ENCODE data around the gene CCDC14.
A peak's percentile ranks its signal among the peaks of the same experiment; 100 is the strongest.
"Not testable (repeated sequence)": the region's sequence is repeated elsewhere in the genome, so short reads cannot be mapped to it uniquely, and the experiment has no call there.

CCDC14 gene

DNA sequence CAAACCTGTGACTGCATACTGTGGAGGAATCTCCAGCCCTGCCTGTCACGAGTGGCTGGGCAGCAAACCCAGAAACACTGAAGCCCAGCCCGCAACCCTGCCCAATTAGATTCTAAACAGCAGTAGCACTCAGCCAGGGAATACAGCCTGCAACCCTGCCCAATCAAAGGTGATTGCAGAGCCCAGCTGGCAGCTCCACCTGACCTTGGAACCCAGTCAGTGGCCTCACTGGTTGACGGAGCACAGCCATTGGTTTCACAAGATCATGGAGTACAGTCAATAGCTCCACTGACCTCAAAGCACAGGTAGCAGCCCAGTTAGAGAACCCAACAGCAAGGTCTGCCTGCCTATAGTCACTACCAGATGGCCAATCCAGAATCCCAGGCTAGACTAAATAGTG is 41.7 kb downstream of the CCDC14 start:
- Histone ChIP-seq H3K36me3 (ENCODE audit: insufficient read depth, low read length) (peaks cover 65% of the 10 kb centered on the region), H3K4me1 (ENCODE audit: insufficient read depth, low read length) (peaks cover 4% of the 10 kb centered on the region), H3K9me3 (ENCODE audit: low read length) (peaks cover 36% of the 10 kb centered on the region), H3K4me3 (ENCODE audit: low read length) (no peak overlapping the region), H3K27me3 (ENCODE audit: insufficient read depth, low read length) (no peaks in the 10 kb centered on the region), H2AFZ (ENCODE audit: low read depth, low read length) (no peak overlapping the region)

GRCh38 chr3:123914829-123915228 is 46.2 kb downstream of the CCDC14 start:
- Histone ChIP-seq H2AFZ (ENCODE audit: low read depth, low read length) (no peak overlapping the region), H3K27me3 (ENCODE audit: insufficient read depth, low read length) (no peaks in the 10 kb centered on the region), H3K4me3 (ENCODE audit: low read length) (no peak overlapping the region), H3K36me3 (ENCODE audit: insufficient read depth, low read length) (peaks cover 34% of the 10 kb centered on the region), H3K9me3 (ENCODE audit: low read length) (peaks cover 13% of the 10 kb centered on the region), H3K4me1 (ENCODE audit: insufficient read depth, low read length) (peaks cover 4% of the 10 kb centered on the region)

DNA sequence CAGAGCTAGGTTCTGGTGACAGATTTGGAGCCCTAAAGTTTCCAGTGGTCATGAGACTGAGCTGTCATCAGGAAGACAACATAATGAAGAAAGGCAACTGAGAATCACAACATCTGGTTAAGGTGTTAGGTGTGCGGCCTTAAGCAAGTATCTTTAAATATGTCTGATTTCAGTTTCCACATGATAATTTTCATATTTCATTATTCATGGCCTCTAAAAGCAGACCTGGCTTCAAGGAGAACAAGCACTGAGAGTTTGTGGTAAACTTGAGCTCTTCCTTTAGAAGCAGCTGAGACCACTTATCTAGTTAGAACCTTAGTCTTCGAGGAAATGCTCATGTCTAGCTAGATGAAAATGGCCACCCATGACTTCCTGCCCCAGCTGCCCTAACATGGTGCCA is 51.2 kb downstream of the CCDC14 start:
- H3K4me1 ChIP-seq (ENCODE audit: insufficient read depth, low read length), result peaks cover under 1% of the 10 kb centered on the region
- H2AFZ ChIP-seq (ENCODE audit: low read depth, low read length), result no peak overlapping the region
- no peak overlapping the region for H3K4me3 ChIP-seq (ENCODE audit: low read length)

DNA sequence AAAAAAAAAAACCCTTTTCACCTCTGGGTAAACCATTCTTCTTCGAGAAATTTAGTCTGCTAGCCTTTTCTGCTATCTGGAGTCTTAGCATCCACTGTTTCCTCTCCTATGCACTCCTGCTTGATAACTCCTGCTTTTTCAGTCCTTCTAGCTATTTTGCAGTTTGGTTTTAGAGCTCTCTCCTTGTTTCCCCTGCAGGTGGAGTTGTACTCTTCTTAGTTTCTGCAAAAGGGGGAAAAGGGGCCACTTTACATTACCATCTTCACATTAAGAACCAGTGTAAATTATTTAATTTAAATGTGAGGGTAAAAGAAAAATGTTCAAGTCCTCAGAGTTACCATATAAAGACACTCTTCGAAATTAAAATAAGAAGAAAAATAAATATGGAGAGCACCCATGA is 53.3 kb downstream of the CCDC14 start:
- Histone ChIP-seq H3K4me3 (ENCODE audit: low read length) (no peak overlapping the region), H3K36me3 (ENCODE audit: insufficient read depth, low read length) (no peaks in the 10 kb centered on the region), H3K9me3 (ENCODE audit: low read length) (peaks cover 2% of the 10 kb centered on the region), H3K27me3 (ENCODE audit: insufficient read depth, low read length) (no peaks in the 10 kb centered on the region), H3K4me1 (ENCODE audit: insufficient read depth, low read length) (no peaks in the 10 kb centered on the region), H2AFZ (ENCODE audit: low read depth, low read length) (no peak overlapping the region)

More for the DNA sequence above, 51.2 kb downstream of the CCDC14 start:
- no peaks in the 10 kb centered on the region for H3K27me3 ChIP-seq (ENCODE audit: insufficient read depth, low read length)
- peaks cover 2% of the 10 kb centered on the region for H3K9me3 ChIP-seq (ENCODE audit: low read length)
- H3K36me3 ChIP-seq (ENCODE audit: insufficient read depth, low read length), result peaks cover 6% of the 10 kb centered on the region

- H3K4me3 ChIP-seq (ENCODE audit: low read length), result no peak overlapping the region
- H3K9me3 ChIP-seq (ENCODE audit: low read length), result no peaks in the 10 kb centered on the region
- no peaks in the 10 kb centered on the region for H3K36me3 ChIP-seq (ENCODE audit: insufficient read depth, low read length)
- no peaks in the 10 kb centered on the region for H3K27me3 ChIP-seq (ENCODE audit: insufficient read depth, low read length)
- H3K4me1 ChIP-seq (ENCODE audit: insufficient read depth, low read length), result no peaks in the 10 kb centered on the region
- H2AFZ ChIP-seq (ENCODE audit: low read depth, low read length), result no peak overlapping the region
Measured at GRCh38 chr3:123899300-123899865, 61.6 kb downstream of the CCDC14 start.

- Histone ChIP-seq H3K4me1 (ENCODE audit: insufficient read depth, low read length) (no peaks in the 10 kb centered on the region), H3K27me3 (ENCODE audit: insufficient read depth, low read length) (no peaks in the 10 kb centered on the region), H3K4me3 (ENCODE audit: low read length) (no peak overlapping the region), H3K36me3 (ENCODE audit: insufficient read depth, low read length) (no peaks in the 10 kb centered on the region), H3K9me3 (ENCODE audit: low read length) (peaks cover 5% of the 10 kb centered on the region), H2AFZ (ENCODE audit: low read depth, low read length) (no peak overlapping the region)
Measured at GRCh38 chr3:123893012-123893411, 68.0 kb downstream of the CCDC14 start.

DNA sequence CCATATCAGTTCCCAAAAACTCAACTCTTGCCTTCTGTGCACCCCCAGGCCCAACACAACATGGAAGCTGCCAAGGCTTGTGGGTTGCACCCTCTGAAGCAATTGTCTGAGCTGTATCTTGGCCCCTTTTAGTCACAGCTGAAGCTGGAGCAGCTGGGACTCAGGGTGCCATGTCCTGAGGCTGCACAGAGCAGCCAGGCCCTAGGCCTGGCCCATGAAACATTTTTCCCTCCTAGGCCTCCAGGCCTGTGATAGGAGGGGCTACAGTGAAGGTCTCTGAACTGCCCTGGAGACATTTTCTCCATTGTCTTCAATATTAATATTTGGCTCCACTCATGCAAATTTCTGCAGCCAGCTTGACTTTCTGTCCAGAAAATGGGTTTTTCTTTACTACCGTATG is 68.8 kb downstream of the CCDC14 start:
- peaks cover 5% of the 10 kb centered on the region for H3K9me3 ChIP-seq (ENCODE audit: low read length)
- no peaks in the 10 kb centered on the region for H3K4me1 ChIP-seq (ENCODE audit: insufficient read depth, low read length)
- no peaks in the 10 kb centered on the region for H3K36me3 ChIP-seq (ENCODE audit: insufficient read depth, low read length)
- no peak overlapping the region for H3K4me3 ChIP-seq (ENCODE audit: low read length)
- no peak overlapping the region for H2AFZ ChIP-seq (ENCODE audit: low read depth, low read length)
- H3K27me3 ChIP-seq (ENCODE audit: insufficient read depth, low read length), result no peaks in the 10 kb centered on the region

DNA sequence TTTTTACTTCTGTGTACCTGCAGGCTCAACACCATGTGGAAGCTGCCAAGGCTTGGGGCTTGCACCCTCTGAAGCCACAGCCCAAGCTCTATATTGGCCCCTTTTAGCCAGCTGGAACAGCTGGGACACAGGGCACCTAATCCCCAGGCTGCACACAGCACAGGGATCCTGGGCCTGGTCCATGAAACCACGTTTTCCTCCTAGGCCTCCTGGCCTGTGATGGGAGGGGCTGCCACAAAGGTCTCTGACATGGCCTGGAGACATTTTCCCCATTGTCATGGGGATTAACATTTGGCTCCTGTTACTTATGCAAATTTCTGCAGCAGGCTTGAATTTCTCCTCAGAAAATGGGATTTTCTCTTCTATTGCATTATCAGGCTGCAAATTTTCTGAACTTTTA is 70.0 kb downstream of the CCDC14 start:
- H3K4me3 ChIP-seq (ENCODE audit: low read length); H3K9me3 ChIP-seq (ENCODE audit: low read length); H3K4me1 ChIP-seq (ENCODE audit: insufficient read depth, low read length); H3K36me3 ChIP-seq (ENCODE audit: insufficient read depth, low read length); H2AFZ ChIP-seq (ENCODE audit: low read depth, low read length); H3K27me3 ChIP-seq (ENCODE audit: insufficient read depth, low read length): not testable (repeated sequence)

- H3K4me3 ChIP-seq (ENCODE audit: low read length); H2AFZ ChIP-seq (ENCODE audit: low read depth, low read length); H3K9me3 ChIP-seq (ENCODE audit: low read length); H3K36me3 ChIP-seq (ENCODE audit: insufficient read depth, low read length); H3K4me1 ChIP-seq (ENCODE audit: insufficient read depth, low read length); H3K27me3 ChIP-seq (ENCODE audit: insufficient read depth, low read length): not testable (repeated sequence)
Measured at GRCh38 chr3:123890162-123890561, 70.9 kb downstream of the CCDC14 start.

DNA sequence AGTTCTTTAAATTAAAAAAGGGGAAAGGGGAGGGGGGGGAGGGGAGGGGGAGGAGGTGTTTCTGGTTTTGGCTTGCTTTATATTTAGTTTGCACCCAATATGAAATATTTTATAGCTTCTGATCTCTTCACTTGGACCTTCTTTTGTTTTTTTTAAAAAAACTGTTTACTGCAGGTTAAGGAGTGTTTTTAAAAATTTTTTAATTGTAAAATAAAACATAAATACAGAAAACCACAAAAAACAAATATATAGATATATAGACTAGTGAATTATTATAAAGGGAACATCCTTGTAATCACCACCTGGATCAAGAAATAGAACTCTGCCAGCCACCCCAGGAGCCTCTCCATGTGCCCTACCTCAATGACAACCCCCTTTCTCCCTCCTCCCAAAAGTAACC is 76.0 kb downstream of the CCDC14 start:
- Histone ChIP-seq H3K36me3 (ENCODE audit: insufficient read depth, low read length) (no peaks in the 10 kb centered on the region), H3K27me3 (ENCODE audit: insufficient read depth, low read length) (no peaks in the 10 kb centered on the region), H2AFZ (ENCODE audit: low read depth, low read length) (no peak overlapping the region), H3K4me3 (ENCODE audit: low read length) (peak overlapping the region; percentile 44), H3K4me1 (ENCODE audit: insufficient read depth, low read length) (peaks cover 3% of the 10 kb centered on the region), H3K9me3 (ENCODE audit: low read length) (no peaks in the 10 kb centered on the region)

DNA sequence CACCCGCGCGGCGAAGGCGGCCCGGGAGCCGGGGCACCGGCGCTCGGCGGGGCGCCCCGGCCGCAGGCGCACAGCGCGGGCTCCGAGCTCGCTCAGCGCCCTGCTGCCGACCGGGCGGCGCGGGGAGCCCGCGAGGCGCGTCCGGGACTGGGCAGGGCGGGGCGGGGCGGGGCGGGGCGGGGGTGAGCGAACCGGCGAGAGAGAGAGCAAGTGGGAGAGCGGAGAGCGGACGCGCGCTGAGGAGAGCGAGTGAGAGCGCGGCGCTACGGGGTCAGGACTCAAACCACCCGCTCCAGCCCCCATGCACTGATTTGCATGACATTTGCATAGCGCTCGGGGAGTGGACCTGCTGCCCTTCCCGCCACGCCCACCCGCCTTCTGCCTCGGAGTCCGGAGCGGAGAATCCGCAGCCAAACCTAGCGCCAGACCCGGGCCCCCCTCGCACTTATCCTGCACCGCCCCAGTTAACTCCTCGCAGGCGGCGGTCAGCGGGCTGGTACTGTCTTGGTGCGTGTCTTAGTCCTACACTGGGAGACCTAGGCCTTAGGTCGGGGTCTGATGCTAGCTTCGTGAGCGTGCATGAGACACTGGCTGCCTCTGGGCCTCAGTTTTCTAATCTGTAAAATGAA is 76.7 kb downstream of the CCDC14 start, which contains the start of gene MYLK:
TSS of gene MYLK (minus strand) at position 130 of the 629 bp plus-strand sequence. CDS start 90,491 bp downstream, outside the sequence.
- Histone ChIP-seq H3K27me3 (ENCODE audit: insufficient read depth, low read length) (no peaks in the 10 kb centered on the region), H3K9me3 (ENCODE audit: low read length) (no peaks in the 10 kb centered on the region), H2AFZ (ENCODE audit: low read depth, low read length) (peak within 1 kb of the TSS; percentile 44), H3K4me3 (ENCODE audit: low read length) (peak within 1 kb of the TSS; percentile 44), H3K36me3 (ENCODE audit: insufficient read depth, low read length) (no peaks in the 10 kb centered on the region), H3K4me1 (ENCODE audit: insufficient read depth, low read length) (peaks cover 3% of the 10 kb centered on the region)

- Histone ChIP-seq H3K27me3 (ENCODE audit: insufficient read depth, low read length) (no peaks in the 10 kb centered on the region), H3K4me3 (ENCODE audit: low read length) (peak overlapping the region; percentile 15), H3K36me3 (ENCODE audit: insufficient read depth, low read length) (no peaks in the 10 kb centered on the region), H2AFZ (ENCODE audit: low read depth, low read length) (no peak overlapping the region), H3K9me3 (ENCODE audit: low read length) (no peaks in the 10 kb centered on the region), H3K4me1 (ENCODE audit: insufficient read depth, low read length) (peaks cover 3% of the 10 kb centered on the region)
Measured at GRCh38 chr3:123883701-123884202, 77.3 kb downstream of the CCDC14 start.

DNA sequence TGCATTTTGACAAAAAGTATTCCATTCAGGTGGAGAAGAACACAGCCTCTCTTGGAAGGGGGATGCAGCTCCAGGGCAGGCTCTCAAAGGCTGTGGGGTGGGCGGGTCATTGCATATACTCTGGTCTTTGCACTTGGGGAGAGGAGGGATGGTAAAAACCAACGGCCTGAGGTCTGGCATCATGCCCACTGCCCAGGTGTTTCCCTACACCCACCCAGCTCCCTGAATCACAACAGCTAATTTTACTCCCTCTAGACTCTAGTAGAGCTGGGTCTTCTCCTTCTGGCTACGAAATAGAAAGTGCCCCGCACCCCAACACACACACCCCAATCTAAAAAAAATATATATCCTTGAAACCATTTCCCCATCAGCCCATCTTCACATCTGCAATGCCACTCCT is 77.9 kb downstream of the CCDC14 start:
- peaks cover 3% of the 10 kb centered on the region for H3K4me1 ChIP-seq (ENCODE audit: insufficient read depth, low read length)
- no peak overlapping the region for H2AFZ ChIP-seq (ENCODE audit: low read depth, low read length)
- no peaks in the 10 kb centered on the region for H3K36me3 ChIP-seq (ENCODE audit: insufficient read depth, low read length)
- H3K27me3 ChIP-seq (ENCODE audit: insufficient read depth, low read length), result no peaks in the 10 kb centered on the region
- no peaks in the 10 kb centered on the region for H3K9me3 ChIP-seq (ENCODE audit: low read length)
- H3K4me3 ChIP-seq (ENCODE audit: low read length), result no peak overlapping the region

DNA sequence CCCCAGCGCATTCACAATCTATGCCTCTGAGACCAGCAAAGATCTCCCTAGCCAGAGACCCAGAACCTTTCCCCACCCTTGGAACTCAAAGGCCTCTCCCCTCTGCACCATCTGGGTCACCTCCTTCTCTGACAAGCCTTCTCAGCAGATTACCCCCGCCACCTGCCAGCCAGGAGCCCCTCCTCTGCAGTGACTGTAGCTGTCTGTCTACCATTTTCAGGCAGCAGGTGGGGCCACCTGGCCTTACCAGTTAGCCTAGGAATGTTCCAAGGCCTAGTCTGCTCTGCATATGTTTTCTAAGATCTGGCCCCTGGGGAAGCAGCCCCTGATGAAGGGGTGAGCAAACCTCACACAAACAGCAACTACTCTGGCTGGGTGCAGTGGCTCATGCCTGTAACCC is 79.3 kb downstream of the CCDC14 start:
- Histone ChIP-seq H3K4me3 (ENCODE audit: low read length) (no peak overlapping the region), H3K4me1 (ENCODE audit: insufficient read depth, low read length) (peaks cover 3% of the 10 kb centered on the region), H3K27me3 (ENCODE audit: insufficient read depth, low read length) (no peaks in the 10 kb centered on the region), H3K36me3 (ENCODE audit: insufficient read depth, low read length) (no peaks in the 10 kb centered on the region), H2AFZ (ENCODE audit: low read depth, low read length) (no peak overlapping the region), H3K9me3 (ENCODE audit: low read length) (no peaks in the 10 kb centered on the region)
